Measurements from ENCODE around the gene CBFB.
A peak's percentile ranks its signal among the peaks of the same experiment; 100 is the strongest.
"Not testable (repeated sequence)": the region's sequence is repeated elsewhere in the genome, so short reads cannot be mapped to it uniquely, and the experiment has no call there.

Gene CBFB

DNA sequence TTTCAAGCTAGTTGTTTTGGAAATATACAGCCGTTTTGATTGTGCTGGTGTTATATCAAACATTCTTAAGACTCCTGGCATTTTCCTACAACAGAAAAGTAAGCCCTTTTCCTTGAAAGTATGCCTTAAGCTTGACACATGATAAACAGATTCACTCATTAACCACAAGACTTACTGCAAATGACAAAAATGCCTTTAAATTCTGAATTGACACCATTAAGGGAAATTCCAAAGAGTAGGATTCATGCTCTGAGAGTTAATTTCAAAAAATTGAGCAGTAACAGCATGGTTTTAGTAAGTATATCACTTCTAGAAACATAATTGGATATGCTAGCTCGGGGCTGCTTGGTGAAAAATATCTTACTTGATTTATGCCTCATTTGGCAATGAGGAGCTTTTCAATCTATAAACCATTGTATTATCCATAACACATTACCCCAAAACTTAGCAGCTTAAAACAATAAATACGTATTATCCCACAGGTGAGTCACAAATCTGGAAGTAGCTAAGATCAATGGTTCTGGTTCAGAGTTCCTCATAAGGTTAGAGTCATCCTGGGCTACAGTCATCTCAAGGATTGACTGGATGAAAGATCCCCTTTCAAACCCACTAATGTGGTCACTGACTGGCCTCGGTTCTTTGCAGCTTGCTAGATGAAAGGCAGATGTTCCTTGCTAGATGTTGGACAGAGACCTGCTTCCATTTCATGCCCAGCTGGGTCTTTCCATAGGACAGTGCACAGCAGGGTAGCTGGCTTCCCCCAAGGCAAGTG, 72.5 kb downstream of the CBFB start:
- DNase-seq = no peak

DNA sequence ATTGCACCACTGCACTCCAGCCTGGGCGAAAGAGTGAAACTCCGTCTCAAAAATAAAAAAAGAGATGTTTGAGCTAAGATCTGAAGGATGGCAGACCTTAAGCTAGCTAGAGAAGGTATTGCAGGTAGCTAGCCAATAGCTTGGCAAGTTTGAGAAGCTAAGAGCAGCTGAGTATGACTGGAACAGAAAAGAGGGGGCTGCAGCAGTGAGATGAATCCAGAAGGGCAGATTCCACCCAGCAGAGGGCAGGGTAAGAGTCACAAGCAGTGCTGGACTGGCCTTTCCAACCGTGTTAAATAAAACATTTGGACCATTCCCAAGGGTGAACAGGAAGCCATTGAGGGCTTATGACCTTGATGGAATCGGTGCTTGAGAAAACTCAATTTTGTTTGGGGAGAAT, 75.1 kb downstream of the CBFB start:
- DNase-seq = no peak

DNA sequence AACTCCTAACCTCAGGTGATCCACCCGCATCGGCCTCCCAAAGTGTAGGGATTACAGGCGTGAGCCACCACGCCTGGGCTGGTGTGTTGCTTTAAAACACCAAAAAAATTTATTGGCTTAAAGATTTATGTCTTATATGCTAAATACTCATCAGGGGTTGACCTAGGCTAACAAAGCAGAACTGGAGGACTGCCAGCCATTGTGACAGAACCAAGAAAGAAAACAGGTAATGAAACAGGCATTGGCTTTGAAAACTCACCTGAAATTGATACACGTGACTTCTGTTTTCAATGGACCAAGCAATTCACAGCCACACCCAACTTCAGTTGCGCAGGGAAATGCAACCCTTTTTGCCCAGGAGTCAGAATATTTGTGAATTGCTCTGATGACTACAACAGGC, 75.9 kb downstream of the CBFB start:
- no peak for DNase-seq

DNA sequence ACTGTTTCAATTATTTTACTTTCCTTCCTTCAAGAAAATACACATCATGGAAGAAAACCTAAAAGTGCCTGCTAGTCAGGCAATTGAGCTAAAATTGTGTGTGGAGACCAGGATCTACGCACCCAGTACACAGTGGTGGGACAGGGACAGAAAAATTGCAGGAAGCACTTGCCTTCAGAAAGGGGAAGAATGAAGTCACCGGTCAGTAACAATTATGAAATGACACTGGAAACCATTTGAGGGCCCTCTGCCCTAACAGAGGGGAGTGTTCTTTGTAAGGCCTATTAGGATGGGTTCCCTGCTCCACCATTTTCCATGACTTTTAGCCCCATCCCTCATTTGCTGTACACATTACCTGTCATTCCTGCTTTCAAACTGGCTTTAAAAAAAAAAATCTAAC, 76.3 kb downstream of the CBFB start:
- no peak for DNase-seq

DNA sequence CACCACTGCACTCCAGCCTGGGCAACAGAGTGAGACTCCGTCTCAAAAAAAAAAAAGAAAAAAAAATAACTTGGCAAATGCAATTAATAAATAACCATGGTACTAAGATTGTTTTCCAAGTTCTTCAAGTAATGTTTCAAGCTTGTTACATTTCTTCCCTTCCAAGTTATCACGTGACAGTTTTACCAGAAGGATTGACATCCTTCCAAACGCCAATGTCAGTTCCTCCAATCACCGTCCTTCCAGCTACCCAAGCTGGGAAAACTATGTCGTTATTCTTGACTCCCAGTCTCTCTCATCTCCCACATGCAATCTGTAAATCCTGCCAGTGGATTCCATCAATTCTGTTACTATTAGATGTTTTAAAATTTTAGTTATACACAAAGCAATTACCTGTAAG, 76.9 kb downstream of the CBFB start:
- no peak for DNase-seq

DNA sequence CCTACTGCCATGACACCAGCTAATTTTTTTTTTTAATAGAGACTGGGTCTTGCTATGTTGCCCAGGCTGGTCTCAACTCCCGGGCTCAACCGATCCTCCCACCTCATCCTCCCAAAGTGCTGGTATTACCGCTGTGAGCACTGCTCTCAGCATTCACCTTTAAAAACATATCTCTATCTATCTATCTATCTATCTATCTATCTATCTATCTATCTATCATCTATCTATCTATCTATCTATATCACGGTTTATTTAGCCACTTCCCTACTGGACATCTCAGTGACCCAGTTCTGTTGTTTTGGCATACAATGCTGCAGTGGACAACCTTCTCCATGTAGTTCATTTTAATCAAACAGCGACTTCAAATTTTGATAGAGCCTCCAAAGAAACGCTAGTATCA, 79.5 kb downstream of the CBFB start:
- DNase-seq = no peak

DNA sequence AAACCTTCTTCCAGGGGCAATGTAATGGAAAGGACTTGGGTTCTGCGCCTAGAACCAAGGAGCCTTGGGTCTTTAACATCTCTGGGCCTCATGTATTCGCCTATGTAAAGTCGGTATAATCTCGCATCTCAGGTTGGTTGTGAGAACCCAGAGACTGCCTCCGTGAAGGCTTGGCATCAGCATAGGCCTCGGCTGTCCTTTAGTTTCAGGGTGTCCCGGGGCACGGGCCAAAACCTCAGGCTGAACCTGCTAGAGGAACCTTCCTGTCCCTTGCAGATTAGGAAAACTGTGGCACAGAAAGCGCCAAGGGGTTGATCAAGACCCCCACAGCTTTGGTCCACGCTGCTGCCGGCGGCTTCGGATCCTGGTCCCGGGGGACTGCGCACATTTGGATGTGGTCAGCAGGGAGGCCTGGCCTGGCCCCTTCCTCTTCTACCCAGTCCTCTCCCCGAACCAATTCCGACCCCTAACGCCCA, 80.0 kb downstream of the CBFB start:
- no peak for DNase-seq

DNA sequence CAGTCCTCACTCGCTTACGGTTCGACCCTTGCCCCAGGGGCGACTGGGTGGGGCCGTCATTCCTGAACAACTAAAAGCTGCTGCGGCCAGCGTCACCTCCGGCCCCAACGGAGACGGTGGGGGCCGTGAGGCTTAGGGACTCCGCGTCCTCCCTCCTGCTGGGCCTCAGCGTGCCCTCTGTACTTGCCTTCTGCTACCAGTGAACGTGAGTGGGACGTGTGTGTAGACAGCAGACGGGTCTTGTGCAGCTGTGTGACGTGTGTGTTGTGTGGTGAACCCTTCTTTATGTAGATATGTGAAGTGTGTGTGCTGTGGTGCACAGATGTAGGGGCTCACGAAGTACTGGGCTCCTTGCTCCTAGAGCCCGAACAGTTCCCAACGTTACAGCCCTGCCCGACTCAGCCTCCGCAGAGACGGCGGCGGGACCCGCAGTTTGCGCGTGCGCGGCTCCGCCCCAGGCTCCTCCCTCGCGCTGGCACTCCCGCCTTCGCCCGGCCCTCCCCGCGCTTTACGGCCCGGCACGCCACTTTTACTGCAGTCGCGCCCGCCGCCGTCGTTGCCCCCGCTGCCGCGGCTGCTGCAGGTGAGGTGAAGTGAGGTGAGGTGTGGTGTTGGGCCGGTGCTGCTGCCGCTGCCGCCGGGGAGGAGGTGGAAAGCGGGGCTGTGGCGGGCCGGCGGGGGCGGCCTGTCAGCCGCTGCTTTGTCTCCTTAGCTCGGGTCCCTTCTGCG, 80.6 kb downstream of the CBFB start, which contains the start of gene PHAF1:
Gene PHAF1 (plus strand): TSS at position 535 of the 729 bp plus-strand sequence. CDS start 235 bp downstream, outside the sequence.
- DNase-seq = peak; percentile 73

DNA sequence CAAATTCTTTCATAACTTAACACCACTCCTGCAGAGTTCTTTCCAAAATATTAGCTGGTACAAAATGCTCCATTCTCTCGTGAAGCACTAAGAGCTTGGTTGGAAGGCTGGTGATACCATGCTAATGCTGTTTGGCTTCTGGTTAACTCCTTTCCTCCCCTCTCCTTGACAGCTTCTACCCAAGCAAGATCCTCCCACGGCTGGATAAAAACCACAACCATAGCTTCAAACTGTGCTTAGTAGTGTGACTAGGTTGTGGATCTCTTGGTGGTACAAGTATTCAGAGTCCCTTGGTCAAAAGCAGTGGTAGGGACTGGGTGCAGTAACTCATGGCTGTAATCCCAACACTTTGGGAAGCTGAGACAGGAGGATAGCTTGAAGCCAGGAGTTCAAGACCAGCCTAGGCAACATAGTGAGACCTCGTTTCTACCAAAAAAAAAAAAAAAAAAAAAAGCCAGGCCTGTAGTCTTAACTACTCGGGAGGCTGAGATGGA, 83.0 kb downstream of the CBFB start:
- no peak for DNase-seq

DNA sequence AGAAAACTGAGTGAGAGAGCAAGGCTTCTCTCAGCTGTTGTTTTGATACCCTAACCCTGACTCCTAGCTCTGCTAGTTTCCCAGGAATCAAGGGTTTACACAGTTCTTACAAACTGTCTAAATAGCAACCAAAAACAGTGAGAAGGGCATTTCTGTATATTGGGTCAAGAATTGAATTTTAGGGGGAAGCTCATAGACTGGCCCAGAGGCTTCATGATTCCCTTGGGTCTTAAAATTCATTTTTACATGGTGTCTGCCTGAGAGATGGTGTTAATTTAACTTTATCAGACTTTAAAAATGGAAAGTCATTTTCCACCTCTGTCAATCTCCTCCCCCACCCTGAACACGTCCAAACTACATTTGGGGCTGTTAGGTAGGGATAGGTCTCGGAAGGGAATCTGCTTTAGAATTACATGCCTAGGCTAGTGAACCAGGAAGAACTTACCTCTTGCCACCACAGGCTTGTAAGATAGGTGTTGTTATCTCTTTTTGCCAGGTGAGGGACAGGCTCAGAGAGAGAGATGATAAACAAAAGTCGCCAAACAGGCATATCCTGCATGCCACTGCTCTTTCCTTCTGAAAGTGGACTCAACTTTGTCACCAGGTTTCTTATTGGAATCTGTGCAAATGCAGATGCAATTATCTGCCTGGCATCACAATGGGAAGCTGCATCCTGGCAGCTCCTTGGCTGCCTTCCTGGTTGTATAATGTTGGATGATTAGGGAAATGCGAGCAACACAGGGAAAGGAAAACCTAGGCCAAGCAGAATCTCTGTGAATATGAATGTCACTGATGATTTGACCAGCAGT, 83.8 kb downstream of the CBFB start:
- no peak for DNase-seq

DNA sequence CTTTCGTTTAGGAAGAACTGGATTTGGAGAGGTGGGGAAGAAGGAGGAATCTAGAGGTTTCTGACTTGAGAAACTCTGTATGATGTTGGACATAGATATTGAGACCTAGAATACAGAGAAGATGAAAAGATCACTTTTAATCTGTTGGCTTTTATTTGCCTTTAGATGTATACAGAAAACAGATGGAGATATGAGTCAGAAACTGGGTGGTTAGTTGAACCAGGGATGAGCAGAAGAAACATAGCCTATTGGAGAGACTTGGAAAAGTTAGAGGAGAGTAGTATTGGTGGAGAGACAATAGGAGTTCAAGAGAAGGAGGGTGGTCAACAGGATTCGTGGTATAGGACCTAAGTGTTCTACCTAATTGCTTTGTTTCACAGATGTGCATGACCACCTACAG, 85.8 kb downstream of the CBFB start:
- DNase-seq = no peak

DNA sequence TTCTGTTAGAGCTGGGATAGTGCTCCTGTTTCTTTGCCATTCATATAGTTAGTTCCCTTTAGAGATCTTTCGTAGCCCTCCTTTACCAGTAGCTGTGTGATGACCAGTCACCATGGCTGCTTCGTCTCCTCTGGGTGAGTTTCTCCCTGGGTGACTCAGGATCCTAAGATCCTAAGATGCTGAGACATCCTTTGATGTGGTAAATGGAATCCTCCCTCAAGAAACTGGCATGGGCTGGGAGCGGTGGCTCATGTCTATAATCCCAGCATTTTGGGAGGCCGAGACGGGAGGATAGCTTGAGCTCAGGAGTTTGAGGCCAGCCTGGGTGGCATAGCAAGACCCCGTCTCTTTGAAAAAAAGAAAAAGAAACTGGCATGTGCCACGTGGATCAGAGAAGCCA, 86.7 kb downstream of the CBFB start:
- no peak for DNase-seq

DNA sequence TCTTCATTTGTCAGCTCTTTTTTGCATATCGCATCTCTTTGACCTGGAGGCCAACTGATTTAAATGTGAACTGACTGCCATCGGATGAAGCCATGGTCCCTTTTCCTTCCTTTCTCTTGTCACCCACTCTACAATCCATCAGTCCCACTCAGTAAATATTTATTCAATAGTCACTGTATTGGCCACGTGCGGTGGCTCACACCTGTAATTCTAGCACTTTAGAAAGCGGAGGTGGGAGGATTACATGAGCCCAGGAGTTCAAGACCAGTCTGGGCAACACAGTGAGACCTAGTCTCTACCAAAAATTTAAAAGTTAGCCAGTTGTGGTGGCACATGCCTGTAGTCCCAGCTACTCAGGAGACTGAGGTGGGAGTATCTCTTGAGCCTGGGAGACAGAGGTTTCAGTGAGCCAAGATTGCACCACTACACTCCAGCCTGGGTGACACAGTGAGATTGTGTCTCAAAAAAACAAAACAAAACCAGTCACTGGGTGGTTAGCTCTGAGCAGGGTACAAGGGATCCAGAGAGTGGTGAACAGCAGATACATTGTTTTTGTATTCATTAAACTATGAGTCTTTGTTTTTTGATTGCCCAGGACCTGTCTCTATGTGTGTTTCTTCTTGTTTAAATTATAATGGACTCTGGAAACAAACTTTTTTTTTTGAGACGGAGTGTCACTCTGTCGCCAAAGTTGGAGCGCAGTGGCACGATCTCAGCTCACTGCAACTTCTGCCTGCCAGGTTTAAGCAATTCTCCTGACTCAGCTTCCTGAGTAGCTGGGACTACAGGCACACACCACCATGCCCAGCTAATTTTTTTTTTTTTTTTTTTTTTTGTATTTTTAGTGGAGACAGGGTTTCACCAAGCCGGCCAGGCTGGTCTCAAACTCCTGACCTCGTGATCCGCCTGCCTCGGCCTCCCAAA, 87.7 kb downstream of the CBFB start:
- DNase-seq = no peak

DNA sequence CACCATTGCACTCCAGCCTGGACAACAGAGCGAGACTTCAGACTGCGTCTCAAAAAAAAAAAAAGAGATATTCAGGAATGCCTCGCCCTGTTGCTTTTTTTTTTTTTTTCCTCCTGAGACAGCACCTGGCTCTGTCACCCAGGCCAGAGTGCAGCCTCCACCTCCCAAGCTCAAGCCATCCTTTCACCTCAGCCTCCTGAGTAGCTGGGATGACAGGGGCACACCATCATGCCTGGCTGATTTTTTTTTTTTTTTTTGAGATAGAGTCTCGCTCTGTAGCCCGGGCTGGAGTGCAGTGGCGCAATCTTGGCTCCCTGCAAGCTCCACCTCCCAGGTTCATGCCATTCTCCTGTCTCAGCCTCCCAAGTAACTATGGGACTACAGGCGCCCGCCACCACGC, 88.8 kb downstream of the CBFB start:
- DNase-seq = no peak

DNA sequence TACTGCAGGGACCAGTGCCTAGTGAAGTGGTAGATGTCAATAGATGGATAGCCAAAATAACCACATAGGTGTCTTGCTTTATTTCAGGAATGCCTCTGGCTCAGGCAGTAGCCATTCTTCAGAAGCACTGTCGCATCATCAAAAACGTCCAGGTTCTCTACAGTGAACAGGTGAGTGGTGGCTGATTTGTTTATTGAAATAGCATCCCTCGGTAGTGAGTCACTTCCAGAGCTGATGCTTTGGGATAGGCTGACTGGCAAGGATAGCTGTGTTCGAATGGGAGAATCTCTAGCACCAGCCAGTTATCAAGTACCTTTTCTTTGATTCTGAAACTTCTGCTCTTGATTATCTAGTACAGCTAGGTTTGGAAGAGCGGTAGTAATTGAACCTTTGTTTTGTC, 91.1 kb downstream of the CBFB start:
- DNase-seq = no peak

DNA sequence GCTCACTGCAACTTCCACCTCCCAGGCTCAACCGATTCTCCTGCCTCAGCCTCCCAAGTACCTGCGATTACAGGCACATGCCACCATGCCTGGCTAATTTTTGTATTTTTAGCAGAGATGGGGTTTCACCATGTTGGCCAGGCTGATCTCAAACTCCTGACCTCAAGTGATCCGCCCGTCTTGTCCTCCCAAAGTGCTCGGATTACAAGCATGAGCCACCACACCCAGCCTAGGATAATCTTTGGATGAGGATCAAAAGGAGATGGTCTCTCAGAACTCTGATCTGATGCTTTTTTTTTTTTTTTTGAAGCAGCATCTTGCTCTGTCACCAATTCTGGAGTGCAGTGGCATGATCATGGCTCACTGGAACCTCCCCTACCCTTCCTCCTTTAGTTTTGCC, 93.8 kb downstream of the CBFB start:
- not testable (repeated sequence) for DNase-seq

DNA sequence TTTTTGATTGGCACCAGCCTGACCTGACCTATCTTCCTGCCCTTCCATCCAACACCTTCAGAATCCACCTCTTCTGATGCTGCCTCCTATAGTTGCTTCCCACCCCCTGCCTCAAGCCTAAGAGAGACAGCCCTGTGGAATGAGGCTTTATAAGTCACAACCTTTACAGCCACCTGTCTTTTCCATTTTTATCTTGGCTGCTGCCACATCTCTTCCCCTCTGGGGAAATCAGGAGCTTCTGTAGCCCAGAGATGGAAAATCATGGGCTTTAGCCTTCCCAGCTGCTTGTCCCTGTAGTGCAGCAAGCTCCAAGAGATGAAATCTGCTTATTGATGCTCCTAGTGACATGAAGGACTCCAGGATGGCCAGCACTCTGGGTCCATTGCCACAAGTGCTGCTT, 99.5 kb downstream of the CBFB start:
- DNase-seq = no peak

DNA sequence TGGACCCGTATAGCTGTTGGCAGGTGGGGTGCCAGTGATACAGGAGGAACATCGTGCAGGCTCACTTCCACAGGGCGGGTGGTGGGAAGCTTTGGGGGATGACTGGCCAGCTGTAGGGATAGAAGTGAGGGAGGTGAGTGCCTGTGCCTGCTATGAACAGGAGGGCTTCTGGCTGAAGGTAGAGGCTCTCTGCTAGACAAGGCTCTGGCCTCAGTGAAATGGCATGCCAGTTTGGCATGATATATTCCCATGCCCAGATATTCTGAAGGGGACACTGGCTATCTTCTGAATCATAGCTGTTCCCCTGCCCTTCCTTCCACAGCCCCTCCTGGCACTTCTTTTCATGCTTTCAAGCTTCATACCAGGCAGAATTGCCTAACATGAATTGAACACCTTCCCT, 99.9 kb downstream of the CBFB start:
- no peak for DNase-seq

DNA sequence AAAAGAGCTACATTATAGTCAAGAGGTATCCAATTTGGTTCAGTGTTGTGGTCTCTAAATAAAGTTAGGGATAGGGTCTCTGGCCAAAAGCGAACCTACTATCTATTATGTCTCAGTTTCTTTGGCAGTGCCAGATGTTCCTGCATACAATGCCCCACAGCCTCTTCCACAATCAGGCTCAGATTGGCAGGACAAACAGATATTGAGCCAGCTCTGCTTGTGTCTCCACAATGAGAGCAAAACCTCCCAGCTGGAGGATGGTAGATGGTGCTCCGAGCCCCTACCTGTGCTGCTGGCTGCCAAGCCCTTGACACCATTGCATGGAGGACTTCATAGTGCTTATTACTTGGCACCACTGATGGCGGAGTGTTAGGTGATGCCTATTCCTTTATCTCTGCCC, 100.5 kb downstream of the CBFB start:
- DNase-seq = no peak

DNA sequence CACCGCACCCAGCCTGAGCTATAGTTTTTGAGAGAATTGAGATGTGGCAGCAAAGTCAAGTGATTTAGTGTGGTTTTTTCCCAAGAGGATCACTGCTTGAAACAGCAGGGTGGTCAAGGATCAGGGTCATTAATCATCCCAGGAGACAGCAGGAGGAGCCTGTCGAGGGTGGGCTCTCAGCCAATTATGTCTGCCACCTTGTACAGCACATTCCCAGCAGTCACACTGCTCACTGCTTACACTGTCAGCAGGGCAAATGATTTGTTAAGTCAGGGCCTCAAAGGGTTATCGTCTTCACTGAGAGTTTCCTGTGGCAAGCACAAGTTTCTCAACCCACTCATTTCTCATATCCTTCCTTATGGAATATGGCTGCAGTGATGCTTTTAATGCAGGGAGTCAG, 108.7 kb downstream of the CBFB start:
- DNase-seq = no peak

DNA sequence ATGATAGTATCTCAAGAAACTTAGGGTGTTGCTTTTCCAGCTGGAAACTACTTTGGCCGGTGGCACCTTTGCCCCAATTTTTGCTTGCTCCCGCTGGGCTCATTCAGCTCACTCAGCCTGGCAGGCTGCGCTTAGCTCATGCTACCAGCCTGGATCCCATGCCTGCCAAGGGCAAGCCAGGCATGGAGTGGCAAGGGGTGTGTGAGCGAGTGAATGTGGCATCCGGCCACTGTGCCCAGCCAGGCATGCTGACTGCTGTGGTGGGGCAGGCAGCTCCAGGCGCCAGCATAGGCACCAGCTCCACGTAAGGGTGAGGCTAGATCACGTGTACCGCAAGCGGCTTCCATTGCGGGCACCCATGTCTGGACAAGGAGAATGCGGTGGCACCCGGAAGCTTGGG, 112.4 kb downstream of the CBFB start:
- DNase-seq = no peak

DNA sequence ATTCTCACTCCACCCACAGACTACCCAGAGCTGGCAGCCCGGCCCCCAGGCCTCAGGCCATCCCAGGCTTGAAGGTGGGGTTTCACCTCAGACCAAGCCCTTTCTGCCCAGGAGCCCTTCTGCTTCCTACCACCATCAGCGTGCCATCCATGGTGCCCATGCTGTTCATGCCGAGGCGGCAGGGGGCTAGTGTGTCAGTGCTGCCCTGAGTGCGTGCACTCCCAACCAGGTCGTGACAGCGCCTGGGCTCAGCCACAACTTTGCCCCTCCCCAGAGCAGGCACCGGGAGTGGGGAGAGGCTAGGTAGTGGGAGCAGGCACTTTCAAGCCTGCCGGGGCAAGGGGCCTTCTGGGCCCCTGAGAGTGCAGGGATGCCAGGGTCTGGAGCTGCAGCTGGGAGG, 113.4 kb downstream of the CBFB start:
- no peak for DNase-seq
